ENCODE data around the gene CCDC97. TPM values are rescaled to one million over a fixed set of nuclear protein-coding genes. Genes with fewer than 3 reads are reported as not detected.

The CCDC97 gene
- total and polyA plus RNA-seq, 5 donors from 2014 or later, result 17.7 to 43.7 (median 20.1) TPM

- Histone ChIP-seq H3K4me1 (ENCODE audit: control insufficient read depth, insufficient read depth, low read length, poor library complexity, severe bottlenecking) (peaks cover 62% of the 10 kb centered on the region), H3K4me3 (ENCODE audit: low read depth, low read length) (peak overlapping the region; percentile 97), H3K36me3 (ENCODE audit: control insufficient read depth, insufficient read depth, low read length) (peaks cover 11% of the 10 kb centered on the region), H3K27ac (ENCODE audit: insufficient read depth, low read length, poor library complexity, severe bottlenecking) (peak overlapping the region; percentile 92), H3K9me3 (ENCODE audit: control insufficient read depth in 2 of 2, low read length in 2 of 2) (no peaks in the 10 kb centered on the region), H3K27me3 (ENCODE audit: control insufficient read depth, insufficient read depth, low read length) (no peaks in the 10 kb centered on the region)
- H3K36me3 Mint-ChIP-seq, result peaks cover 12% of the 10 kb centered on the region
- H3K27me3 Mint-ChIP-seq, result peaks cover 5% of the 10 kb centered on the region
- peak overlapping the region; percentile 64 to 99 (median 98) for H3K27ac Mint-ChIP-seq
- peaks cover 0 to 4% (median 0%) of the 10 kb centered on the region in 7 donors for H3K9me3 Mint-ChIP-seq
- DNase-seq (peak; percentile 84 to 88 (median 87)), ATAC-seq (ENCODE audit: low read depth in 2 of 2) (peak; percentile 59 to 62)
- H3K4me1 Mint-ChIP-seq, result peaks cover 16 to 63% (median 41%) of the 10 kb centered on the region in 4 donors
- H3K4me3 Mint-ChIP-seq, result peak overlapping the region; percentile 97 to 100 (median 100)
Observed at GRCh38 chr19:41351339-41352245, 41.6 kb downstream of the CCDC97 start.

DNA sequence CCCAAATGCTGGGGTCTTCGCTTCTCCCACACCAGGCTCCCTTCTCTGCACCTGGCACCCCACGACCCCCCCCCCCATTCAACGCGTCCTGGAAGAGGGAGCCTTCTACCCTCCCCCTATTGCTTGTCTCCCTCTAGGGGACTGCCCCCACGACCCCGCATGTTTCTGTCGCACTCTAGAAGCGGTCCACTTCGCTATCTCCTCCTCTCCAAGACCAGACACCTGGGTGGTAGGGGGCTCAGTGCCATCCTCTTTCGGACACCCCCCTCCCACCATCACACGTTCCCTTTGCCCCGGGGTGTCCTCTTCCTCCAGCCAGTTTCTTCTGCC is 42.3 kb downstream of the CCDC97 start:
- peaks cover 5% of the 10 kb centered on the region for H3K27me3 Mint-ChIP-seq
- Histone ChIP-seq H3K27me3 (ENCODE audit: control insufficient read depth, insufficient read depth, low read length) (no peaks in the 10 kb centered on the region), H3K27ac (ENCODE audit: insufficient read depth, low read length, poor library complexity, severe bottlenecking) (peak overlapping the region; percentile 92), H3K4me1 (ENCODE audit: control insufficient read depth, insufficient read depth, low read length, poor library complexity, severe bottlenecking) (peaks cover 68% of the 10 kb centered on the region), H3K9me3 (ENCODE audit: control insufficient read depth in 2 of 2, low read length in 2 of 2) (no peaks in the 10 kb centered on the region), H3K4me3 (ENCODE audit: low read depth, low read length) (peak overlapping the region; percentile 88), H3K36me3 (ENCODE audit: control insufficient read depth, insufficient read depth, low read length) (peaks cover 7% of the 10 kb centered on the region)
- H3K27ac Mint-ChIP-seq, result peak overlapping the region; percentile 64 to 99 (median 98)
- peak overlapping the region; percentile 97 to 100 (median 100) for H3K4me3 Mint-ChIP-seq
- DNase-seq, result no peak
- H3K36me3 Mint-ChIP-seq, result peaks cover 12% of the 10 kb centered on the region
- no peak for ATAC-seq (ENCODE audit: low read depth in 2 of 2)
- H3K4me1 Mint-ChIP-seq, result peaks cover 16 to 66% (median 47%) of the 10 kb centered on the region in 4 donors
- H3K9me3 Mint-ChIP-seq, result peaks cover 0 to 4% (median 0%) of the 10 kb centered on the region in 7 donors

GRCh38 chr19:41352609-41353465 is 42.9 kb downstream of the CCDC97 start:
- ATAC-seq (ENCODE audit: low read depth in 2 of 2) (peak; percentile 18 to 22), DNase-seq (peak; percentile 72 to 80 (median 79))
- Mint-ChIP-seq H3K27me3 (peaks cover 5% of the 10 kb centered on the region), H3K4me3 (peak overlapping the region; percentile 97 to 100 (median 100)), H3K4me1 (peaks cover 17 to 68% (median 52%) of the 10 kb centered on the region in 4 donors), H3K27ac (peak overlapping the region; percentile 56 to 99 (median 98)), H3K9me3 (peaks cover 0 to 4% (median 0%) of the 10 kb centered on the region in 7 donors), H3K36me3 (peaks cover 12% of the 10 kb centered on the region)
- H3K27ac ChIP-seq (ENCODE audit: insufficient read depth, low read length, poor library complexity, severe bottlenecking), result peak overlapping the region; percentile 92
- no peaks in the 10 kb centered on the region for H3K9me3 ChIP-seq (ENCODE audit: control insufficient read depth in 2 of 2, low read length in 2 of 2)
- peaks cover 74% of the 10 kb centered on the region for H3K4me1 ChIP-seq (ENCODE audit: control insufficient read depth, insufficient read depth, low read length, poor library complexity, severe bottlenecking)
- H3K36me3 ChIP-seq (ENCODE audit: control insufficient read depth, insufficient read depth, low read length), result peaks cover 4% of the 10 kb centered on the region
- H3K27me3 ChIP-seq (ENCODE audit: control insufficient read depth, insufficient read depth, low read length), result no peaks in the 10 kb centered on the region
- H3K4me3 ChIP-seq (ENCODE audit: low read depth, low read length), result peak overlapping the region; percentile 88

- peak within 1 kb of the TSS; percentile 88 for H3K4me3 ChIP-seq (ENCODE audit: low read depth, low read length)
Observed at GRCh38 chr19:41353466-41354342, 43.7 kb downstream of the CCDC97 start, which contains the start of gene TGFB1. TGFB1 (minus strand) TSS chr19:41353922; CDS start chr19:41353044, 878 bp downstream.

GRCh38 chr19:41354343-41354953 is 44.5 kb downstream of the CCDC97 start:
- Histone ChIP-seq H3K27ac (ENCODE audit: insufficient read depth, low read length, poor library complexity, severe bottlenecking) (peak overlapping the region; percentile 92), H3K9me3 (ENCODE audit: control insufficient read depth in 2 of 2, low read length in 2 of 2) (no peaks in the 10 kb centered on the region), H3K36me3 (ENCODE audit: control insufficient read depth, insufficient read depth, low read length) (no peaks in the 10 kb centered on the region), H3K4me3 (ENCODE audit: low read depth, low read length) (peak overlapping the region; percentile 26), H3K27me3 (ENCODE audit: control insufficient read depth, insufficient read depth, low read length) (no peaks in the 10 kb centered on the region), H3K4me1 (ENCODE audit: control insufficient read depth, insufficient read depth, low read length, poor library complexity, severe bottlenecking) (peaks cover 70% of the 10 kb centered on the region)
- Mint-ChIP-seq H3K36me3 (peaks cover 4% of the 10 kb centered on the region), H3K27ac (peak overlapping the region; percentile 96 to 99 (median 97)), H3K9me3 (peaks cover 0 to 4% (median 0%) of the 10 kb centered on the region in 7 donors), H3K4me3 (peak overlapping the region; percentile 83 to 100 (median 90)), H3K27me3 (peaks cover 5% of the 10 kb centered on the region), H3K4me1 (peaks cover 14 to 65% (median 49%) of the 10 kb centered on the region in 4 donors)
- no peak for DNase-seq
- no peak for ATAC-seq (ENCODE audit: low read depth in 2 of 2)

More at GRCh38 chr19:41353466-41354342, 43.7 kb downstream of the CCDC97 start, which contains the start of gene TGFB1:
- Histone ChIP-seq H3K9me3 (ENCODE audit: control insufficient read depth in 2 of 2, low read length in 2 of 2) (no peaks in the 10 kb centered on the region), H3K27ac (ENCODE audit: insufficient read depth, low read length, poor library complexity, severe bottlenecking) (peak within 1 kb of the TSS; percentile 92), H3K36me3 (ENCODE audit: control insufficient read depth, insufficient read depth, low read length) (no peaks in the 10 kb centered on the region), H3K4me1 (ENCODE audit: control insufficient read depth, insufficient read depth, low read length, poor library complexity, severe bottlenecking) (peaks cover 76% of the 10 kb centered on the region), H3K27me3 (ENCODE audit: control insufficient read depth, insufficient read depth, low read length) (no peaks in the 10 kb centered on the region)
- Mint-ChIP-seq H3K4me3 (peak within 1 kb of the TSS; percentile 97 to 100 (median 100)), H3K9me3 (peaks cover 0 to 4% (median 0%) of the 10 kb centered on the region in 7 donors), H3K36me3 (peaks cover 8% of the 10 kb centered on the region), H3K27ac (peak within 1 kb of the TSS; percentile 98 to 99 (median 98)), H3K27me3 (peaks cover 5% of the 10 kb centered on the region), H3K4me1 (peaks cover 19 to 70% (median 54%) of the 10 kb centered on the region in 4 donors)
- DNase-seq, result peak; percentile 93 to 97 (median 93)
- peak; percentile 60 to 69 for ATAC-seq (ENCODE audit: low read depth in 2 of 2)

GRCh38 chr19:41355035-41355434 is 45.1 kb downstream of the CCDC97 start:
- peaks cover 4% of the 10 kb centered on the region for H3K36me3 Mint-ChIP-seq
- peaks cover 0 to 4% (median 0%) of the 10 kb centered on the region in 7 donors for H3K9me3 Mint-ChIP-seq
- Histone ChIP-seq H3K27me3 (ENCODE audit: control insufficient read depth, insufficient read depth, low read length) (no peaks in the 10 kb centered on the region), H3K4me1 (ENCODE audit: control insufficient read depth, insufficient read depth, low read length, poor library complexity, severe bottlenecking) (peaks cover 65% of the 10 kb centered on the region), H3K36me3 (ENCODE audit: control insufficient read depth, insufficient read depth, low read length) (no peaks in the 10 kb centered on the region), H3K9me3 (ENCODE audit: control insufficient read depth in 2 of 2, low read length in 2 of 2) (no peaks in the 10 kb centered on the region), H3K4me3 (ENCODE audit: low read depth, low read length) (peak overlapping the region; percentile 19), H3K27ac (ENCODE audit: insufficient read depth, low read length, poor library complexity, severe bottlenecking) (peak overlapping the region; percentile 92)
- peaks cover 8 to 64% (median 48%) of the 10 kb centered on the region in 4 donors for H3K4me1 Mint-ChIP-seq
- no peak for DNase-seq
- peak overlapping the region; percentile 50 to 100 (median 88) for H3K4me3 Mint-ChIP-seq
- peaks cover 5% of the 10 kb centered on the region for H3K27me3 Mint-ChIP-seq
- no peak for ATAC-seq (ENCODE audit: low read depth in 2 of 2)
- peak overlapping the region; percentile 93 to 99 (median 97) for H3K27ac Mint-ChIP-seq

Measured in CD4-positive, CD25-positive, alpha-beta regulatory T cell (primary cell).